Lower leg skin (tissue), 4 donors: Measurements from ENCODE around the gene LCN12. TPM values are rescaled to one million over a fixed set of nuclear protein-coding genes. Genes with fewer than 3 reads are reported as not detected.

Source experiments
- DNase-seq, 2 donors: peaks; one replicate each; pipeline ENCODE4 v3.0.0-alpha.2; 2019; ENCODE audit warnings: low spot score in 2 of 2
- H3K4me3 ChIP-seq: fragments of 200-600 bp; sonication (generic); 2 replicates; pipeline ENCODE4 v1.5.1; 2017; ENCODE audit warnings: mild to moderate bottlenecking, low read depth; ENCODE audit not compliant: poor library complexity, severe bottlenecking
- POLR2A ChIP-seq, 2 donors: fragments of 450-650 bp; IDR thresholded peaks; one replicate each; pipeline ENCODE4 v1.6.1; 2016 to 2017; ENCODE audit warnings: antibody characterized with exemption in 2 of 2, mild to moderate bottlenecking in 1 of 2, moderate library complexity in 1 of 2
- WGBS, 2 donors: methylation state at CpG; one replicate each; pipeline ENCODE4 v1.1.5; 2018; 5-methylcytosine and 5-hydroxymethylcytosine counted together
- intact Hi-C: fragments of 100-400 bp; cut with DNase I; formaldehyde crosslinking; loops from one replicate; pipeline ENCODE4 v1.15.0; 2023; ENCODE audit warnings: low total_unique reads
- total RNA-seq, 4 donors: library from RNA; depleted of rRNA; stranded (reverse); fragments of >200 nt; gene quantifications; one replicate each; pipeline ENCODE4 v1.1.0, GENCODE V29; 2016
- TF ChIP-seq, protein P1 (sequence below), 3 donors: fragments of 450-650 bp; IDR thresholded peaks; one replicate each; pipeline ENCODE4 v1.5.1; 2016; ENCODE audit warnings: antibody characterized with exemption in 3 of 3, mild to moderate bottlenecking in 3 of 3, moderate library complexity in 2 of 3

LCN12 gene
- total RNA-seq, 4 donors from 2014 or later = not detected

DNA sequence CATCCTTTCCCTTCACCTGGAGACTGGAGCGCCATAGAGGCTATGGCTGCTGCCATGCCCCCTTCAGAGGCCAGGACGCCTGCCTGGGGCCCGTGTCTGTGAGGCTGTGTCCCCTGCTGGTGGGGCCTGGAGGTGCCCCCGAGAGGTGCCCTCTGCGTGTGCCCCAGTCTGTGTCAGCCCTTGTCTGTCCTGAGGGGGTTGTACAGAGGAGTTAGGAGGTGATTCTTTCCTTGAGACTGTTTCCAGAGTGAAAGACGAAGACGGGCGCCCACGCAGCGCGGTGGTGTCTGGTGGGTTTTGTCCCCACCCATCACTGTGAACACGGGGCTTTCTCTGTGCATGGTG, 41.2 kb upstream of the LCN12 start:
- intact Hi-C loops = no loop called here
- no peak for TF ChIP-seq POLR2A (IDR thresholded peaks at IDR 0.05)
- TF ChIP-seq, protein P1, sequence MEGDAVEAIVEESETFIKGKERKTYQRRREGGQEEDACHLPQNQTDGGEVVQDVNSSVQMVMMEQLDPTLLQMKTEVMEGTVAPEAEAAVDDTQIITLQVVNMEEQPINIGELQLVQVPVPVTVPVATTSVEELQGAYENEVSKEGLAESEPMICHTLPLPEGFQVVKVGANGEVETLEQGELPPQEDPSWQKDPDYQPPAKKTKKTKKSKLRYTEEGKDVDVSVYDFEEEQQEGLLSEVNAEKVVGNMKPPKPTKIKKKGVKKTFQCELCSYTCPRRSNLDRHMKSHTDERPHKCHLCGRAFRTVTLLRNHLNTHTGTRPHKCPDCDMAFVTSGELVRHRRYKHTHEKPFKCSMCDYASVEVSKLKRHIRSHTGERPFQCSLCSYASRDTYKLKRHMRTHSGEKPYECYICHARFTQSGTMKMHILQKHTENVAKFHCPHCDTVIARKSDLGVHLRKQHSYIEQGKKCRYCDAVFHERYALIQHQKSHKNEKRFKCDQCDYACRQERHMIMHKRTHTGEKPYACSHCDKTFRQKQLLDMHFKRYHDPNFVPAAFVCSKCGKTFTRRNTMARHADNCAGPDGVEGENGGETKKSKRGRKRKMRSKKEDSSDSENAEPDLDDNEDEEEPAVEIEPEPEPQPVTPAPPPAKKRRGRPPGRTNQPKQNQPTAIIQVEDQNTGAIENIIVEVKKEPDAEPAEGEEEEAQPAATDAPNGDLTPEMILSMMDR (IDR thresholded peaks at IDR 0.05) = no peak
- no peak for DNase-seq
- 77 to 90% methylated on average over 11 to 12 of the region's 12 CpGs for WGBS, 2 donors
- H3K4me3 ChIP-seq = no peak overlapping the region

DNA sequence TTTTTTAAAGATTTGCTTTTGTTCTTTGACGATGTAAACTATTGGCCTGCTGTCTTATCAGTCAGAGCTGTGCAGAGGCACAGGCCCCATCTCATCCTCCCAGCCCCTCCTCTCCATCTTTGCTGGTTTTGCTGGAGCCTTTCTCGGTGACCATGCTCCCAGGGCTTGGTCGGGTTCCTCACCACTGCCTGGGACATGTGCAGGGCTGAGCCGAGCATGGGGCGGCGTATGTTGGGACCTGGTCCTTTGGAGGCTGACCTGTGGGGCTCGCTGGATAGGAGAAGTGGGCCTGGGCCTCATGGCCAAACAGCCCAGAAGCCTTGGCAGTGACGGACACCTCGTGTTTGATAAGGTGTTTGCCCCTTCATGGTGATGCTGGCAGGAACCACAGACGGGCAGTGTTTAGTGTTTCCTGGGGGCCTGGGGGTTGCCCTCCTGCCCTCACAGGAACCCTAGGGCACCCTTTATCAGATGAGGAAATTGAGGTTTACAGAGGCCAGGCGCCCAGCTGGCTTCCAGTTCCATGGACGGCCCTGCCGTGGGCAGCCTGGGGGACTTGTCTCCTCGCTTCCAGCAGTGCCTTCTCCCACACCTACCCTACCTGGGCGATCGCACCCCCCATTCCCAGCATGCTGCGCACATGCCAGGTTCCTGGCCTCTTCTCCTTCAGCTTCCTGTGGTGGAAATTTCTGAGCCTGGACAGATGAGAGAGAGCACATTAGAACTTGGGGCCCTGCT, 38.2 kb upstream of the LCN12 start:
- WGBS, 2 donors = 86 to 91% methylated on average over 16 to 17 of the region's 17 CpGs
- TF ChIP-seq, protein P1 (IDR thresholded peaks at IDR 0.05) = no peak
- TF ChIP-seq POLR2A (IDR thresholded peaks at IDR 0.05) = no peak
- no peak overlapping the region for H3K4me3 ChIP-seq
- no peak for DNase-seq
- intact Hi-C loops = no loop called here

DNA sequence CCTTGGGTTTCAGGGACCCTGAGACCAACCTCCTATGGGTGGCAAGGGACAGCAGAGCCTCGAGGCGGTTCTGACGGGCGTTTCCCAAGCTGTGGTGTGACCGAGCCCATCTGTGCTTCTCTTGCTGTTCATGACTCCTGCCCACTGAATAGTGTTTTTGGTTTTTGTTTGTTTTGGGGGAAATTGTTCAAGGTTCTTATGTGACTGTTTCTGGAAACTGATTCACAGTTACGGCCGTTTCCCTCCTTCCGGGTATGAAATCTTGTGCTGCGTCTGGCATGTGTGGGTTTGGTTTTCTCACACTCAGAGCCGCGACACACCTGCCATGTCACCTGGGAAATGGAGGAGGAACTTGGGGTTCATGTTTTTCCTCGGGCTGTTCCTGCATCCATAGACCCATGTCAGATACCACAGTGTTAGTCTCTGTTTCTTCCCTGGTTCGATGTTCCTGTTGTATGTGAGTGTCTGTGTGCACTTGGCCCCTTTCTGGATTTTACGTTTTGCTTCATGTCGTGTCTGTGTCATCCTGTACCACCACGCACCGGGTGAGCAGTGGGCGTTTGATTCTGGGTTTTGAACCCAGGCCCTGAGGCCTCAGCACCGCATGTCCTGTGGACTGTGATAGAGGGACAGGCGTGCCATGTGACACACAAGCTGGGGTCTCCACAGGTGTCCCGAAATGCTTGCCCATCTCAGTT, 36.3 kb upstream of the LCN12 start:
- no peak overlapping the region for H3K4me3 ChIP-seq
- DNase-seq = no peak
- TF ChIP-seq, protein P1 (IDR thresholded peaks at IDR 0.05) = no peak
- no peak for TF ChIP-seq POLR2A (IDR thresholded peaks at IDR 0.05)
- intact Hi-C loops = no loop called here
- WGBS, 2 donors = 85 to 90% methylated on average over 21 of the region's 21 CpGs

- H3K4me3 ChIP-seq = no peak overlapping the region
- TF ChIP-seq, protein P1 (IDR thresholded peaks at IDR 0.05) = no peak
- no peak for TF ChIP-seq POLR2A (IDR thresholded peaks at IDR 0.05)
- WGBS, 2 donors = 92 to 93% methylated on average over 32 of the region's 32 CpGs
- intact Hi-C loops = no loop called here
- no peak for DNase-seq
Measured at GRCh38 chr9:136916330-136917184, 35.5 kb upstream of the LCN12 start.

- 91 to 96% methylated on average over 11 of the region's 11 CpGs for WGBS, 2 donors
- no peak overlapping the region for H3K4me3 ChIP-seq
- no peak for TF ChIP-seq POLR2A (IDR thresholded peaks at IDR 0.05)
- TF ChIP-seq, protein P1 (IDR thresholded peaks at IDR 0.05) = no peak
- no peak for DNase-seq
- intact Hi-C loops = no loop called here
Measured at GRCh38 chr9:136917902-136918301, 34.2 kb upstream of the LCN12 start.
